ENCODE data around the gene CD244. TPM values are rescaled to one million over a fixed set of nuclear protein-coding genes. Genes with fewer than 3 reads are reported as not detected.

Gene CD244
- total RNA-seq, 2 donors from 2014 or later: 0.49 to 0.58 TPM

DNA sequence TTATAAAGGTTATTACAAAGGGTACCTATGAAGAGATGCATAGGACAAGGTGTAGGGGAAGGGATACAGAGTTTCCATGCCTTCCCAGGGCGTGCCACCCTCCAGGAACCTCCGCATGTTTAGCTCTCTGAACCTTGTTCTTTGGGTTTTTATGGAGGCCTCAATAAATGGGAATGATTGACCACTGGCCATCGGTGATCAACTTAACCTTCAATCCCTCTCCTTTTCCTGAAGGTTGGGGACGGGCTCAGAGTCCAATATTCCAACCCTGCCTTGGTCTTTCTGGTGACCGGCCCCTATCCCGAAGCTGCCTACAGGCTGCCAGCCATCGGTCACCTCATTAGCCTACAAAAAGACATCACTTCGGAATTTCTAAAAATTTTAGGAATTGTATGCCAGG lies 11.7 kb downstream of the CD244 start:
- Histone ChIP-seq H3K36me3 (no peaks in the 10 kb centered on the region), H3K9me3 (no peaks in the 10 kb centered on the region), H3K27me3 (no peaks in the 10 kb centered on the region), H3K27ac (no peak overlapping the region), H3K9ac (ENCODE audit: low read depth in 2 of 2, low read length in 2 of 2) (no peak overlapping the region), H3K4me3 (no peak overlapping the region), H3K4me1 (no peaks in the 10 kb centered on the region)
- TF ChIP-seq, protein P1, sequence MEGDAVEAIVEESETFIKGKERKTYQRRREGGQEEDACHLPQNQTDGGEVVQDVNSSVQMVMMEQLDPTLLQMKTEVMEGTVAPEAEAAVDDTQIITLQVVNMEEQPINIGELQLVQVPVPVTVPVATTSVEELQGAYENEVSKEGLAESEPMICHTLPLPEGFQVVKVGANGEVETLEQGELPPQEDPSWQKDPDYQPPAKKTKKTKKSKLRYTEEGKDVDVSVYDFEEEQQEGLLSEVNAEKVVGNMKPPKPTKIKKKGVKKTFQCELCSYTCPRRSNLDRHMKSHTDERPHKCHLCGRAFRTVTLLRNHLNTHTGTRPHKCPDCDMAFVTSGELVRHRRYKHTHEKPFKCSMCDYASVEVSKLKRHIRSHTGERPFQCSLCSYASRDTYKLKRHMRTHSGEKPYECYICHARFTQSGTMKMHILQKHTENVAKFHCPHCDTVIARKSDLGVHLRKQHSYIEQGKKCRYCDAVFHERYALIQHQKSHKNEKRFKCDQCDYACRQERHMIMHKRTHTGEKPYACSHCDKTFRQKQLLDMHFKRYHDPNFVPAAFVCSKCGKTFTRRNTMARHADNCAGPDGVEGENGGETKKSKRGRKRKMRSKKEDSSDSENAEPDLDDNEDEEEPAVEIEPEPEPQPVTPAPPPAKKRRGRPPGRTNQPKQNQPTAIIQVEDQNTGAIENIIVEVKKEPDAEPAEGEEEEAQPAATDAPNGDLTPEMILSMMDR (IDR thresholded peaks at IDR 0.05): no peak
- intact Hi-C loops (cut with DNase I): no loop called here
- DNase-seq: no peak

DNA sequence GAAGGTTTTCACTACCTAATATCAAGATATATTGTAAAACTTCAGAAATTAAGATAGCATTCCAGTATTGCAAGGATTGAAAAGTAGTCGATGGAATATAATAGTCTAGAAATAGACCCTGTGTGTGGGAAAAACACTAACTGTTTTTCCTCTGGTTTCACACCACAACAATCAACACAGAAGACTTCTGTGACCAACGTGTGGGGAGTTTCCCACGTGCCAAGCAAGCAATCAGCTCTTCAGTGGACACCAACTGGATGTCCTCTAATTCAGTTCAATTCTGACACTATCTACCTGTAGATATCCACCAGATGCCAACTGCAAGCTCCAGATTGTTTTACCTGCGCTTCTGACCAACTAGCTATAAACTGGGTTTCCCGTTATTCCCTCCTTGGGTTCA lies 12.1 kb downstream of the CD244 start:
- Histone ChIP-seq H3K9me3 (no peaks in the 10 kb centered on the region), H3K36me3 (no peaks in the 10 kb centered on the region), H3K9ac (ENCODE audit: low read depth in 2 of 2, low read length in 2 of 2) (no peak overlapping the region), H3K4me1 (no peaks in the 10 kb centered on the region), H3K27me3 (no peaks in the 10 kb centered on the region), H3K27ac (no peak overlapping the region), H3K4me3 (no peak overlapping the region)
- TF ChIP-seq, protein P1 (IDR thresholded peaks at IDR 0.05): no peak
- DNase-seq: no peak
- intact Hi-C loops (cut with DNase I): no loop called here

DNA sequence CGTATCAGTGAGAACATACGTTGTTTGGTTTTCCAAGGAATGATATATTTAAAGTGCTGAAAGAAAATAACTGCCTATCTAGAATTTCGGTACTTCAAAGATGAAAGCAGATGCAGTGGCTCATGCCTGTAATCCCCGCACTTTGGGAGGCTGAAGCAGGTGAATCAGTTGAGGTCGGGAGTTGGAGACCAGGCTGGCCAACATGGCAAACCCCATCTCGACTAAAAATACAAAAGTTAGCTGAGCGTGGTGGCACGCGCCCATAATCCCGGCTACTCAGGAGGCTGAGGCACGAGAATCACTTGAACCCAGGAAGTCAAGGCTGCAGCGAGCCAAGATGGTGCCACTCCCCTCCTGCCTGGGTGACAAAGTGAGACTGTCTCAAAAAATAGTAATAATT lies 16.4 kb downstream of the CD244 start:
- TF ChIP-seq, protein P1 (IDR thresholded peaks at IDR 0.05): no peak
- Histone ChIP-seq H3K27me3 (no peaks in the 10 kb centered on the region), H3K36me3 (no peaks in the 10 kb centered on the region), H3K9me3 (no peaks in the 10 kb centered on the region), H3K4me3 (no peak overlapping the region), H3K27ac (no peak overlapping the region), H3K4me1 (no peaks in the 10 kb centered on the region), H3K9ac (ENCODE audit: low read depth in 2 of 2, low read length in 2 of 2) (no peak overlapping the region)
- no peak for DNase-seq
- intact Hi-C loops (cut with DNase I): no loop called here

DNA sequence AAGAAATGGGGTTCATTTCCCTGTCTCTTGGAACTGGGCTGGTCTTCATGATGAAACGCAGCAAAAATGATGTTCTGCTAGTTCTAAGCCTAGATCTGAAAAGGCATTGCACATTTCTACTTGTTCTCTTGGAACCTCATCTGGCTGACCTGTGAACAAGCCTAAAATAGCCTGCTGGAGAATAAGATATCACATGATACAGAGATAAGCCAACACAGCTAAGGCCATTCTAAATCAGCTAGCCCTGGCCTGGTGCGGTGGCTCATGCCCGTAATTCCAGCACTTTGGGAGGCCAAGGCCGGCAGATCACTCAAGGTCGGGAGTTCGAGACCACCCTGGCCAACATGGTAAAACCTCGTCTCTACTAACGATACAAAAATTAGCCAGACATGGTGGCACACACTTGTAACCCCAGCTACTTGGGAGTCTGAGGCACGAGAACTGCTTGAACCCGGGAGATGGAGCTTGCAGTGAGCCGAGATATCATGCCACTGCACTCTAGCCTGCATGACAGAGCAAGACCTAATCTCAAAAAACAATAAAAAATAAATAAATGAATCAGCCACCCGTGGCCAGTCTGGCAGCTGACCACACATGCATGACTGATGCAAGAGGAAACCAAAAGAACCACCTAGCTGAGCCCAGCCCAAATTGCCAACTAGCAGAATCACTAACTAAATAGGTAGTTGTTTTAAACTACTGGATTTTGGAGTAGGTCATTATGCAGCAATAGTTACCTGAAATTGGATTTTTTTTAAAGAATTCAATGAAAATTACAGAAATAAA lies 18.0 kb downstream of the CD244 start:
- no peak overlapping the region for H3K9ac ChIP-seq (ENCODE audit: low read depth in 2 of 2, low read length in 2 of 2)
- H3K36me3 ChIP-seq: no peaks in the 10 kb centered on the region
- no peaks in the 10 kb centered on the region for H3K27me3 ChIP-seq
- TF ChIP-seq, protein P1 (IDR thresholded peaks at IDR 0.05): no peak
- intact Hi-C loops (cut with DNase I): no loop called here
- no peaks in the 10 kb centered on the region for H3K4me1 ChIP-seq
- DNase-seq: no peak
- no peak overlapping the region for H3K4me3 ChIP-seq
- H3K27ac ChIP-seq: no peak overlapping the region
- no peaks in the 10 kb centered on the region for H3K9me3 ChIP-seq

DNA sequence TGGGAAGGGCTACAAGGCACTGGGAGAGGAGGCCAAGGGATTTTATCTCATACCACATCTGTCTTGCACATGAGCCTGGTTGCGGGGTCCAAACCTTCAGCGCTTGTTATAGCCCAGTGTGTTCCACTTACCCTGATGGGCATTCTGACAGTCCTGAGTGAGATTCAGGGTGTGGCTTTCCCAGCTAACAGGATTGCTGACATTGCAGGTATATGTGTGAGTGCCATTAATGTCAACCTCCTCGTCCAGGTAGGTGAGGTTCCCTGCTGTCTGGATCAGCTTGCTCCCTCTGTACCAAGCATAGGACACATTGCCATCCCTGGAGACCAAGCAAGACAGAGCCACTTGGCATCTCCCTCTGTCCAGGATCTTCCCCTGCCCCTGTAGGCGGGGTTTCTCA lies 21.6 kb downstream of the CD244 start:
- no peaks in the 10 kb centered on the region for H3K36me3 ChIP-seq
- intact Hi-C loops (cut with DNase I): no loop called here
- TF ChIP-seq, protein P1 (IDR thresholded peaks at IDR 0.05): no peak
- no peak overlapping the region for H3K9ac ChIP-seq (ENCODE audit: low read depth in 2 of 2, low read length in 2 of 2)
- peaks cover 5% of the 10 kb centered on the region for H3K4me1 ChIP-seq
- H3K9me3 ChIP-seq: no peaks in the 10 kb centered on the region
- no peak for DNase-seq
- H3K27me3 ChIP-seq: no peaks in the 10 kb centered on the region
- no peak overlapping the region for H3K27ac ChIP-seq
- no peak overlapping the region for H3K4me3 ChIP-seq
